SK-N-SH (cell line): ENCODE data around the gene TET2. TPM values are rescaled to one million over a fixed set of nuclear protein-coding genes. Genes with fewer than 3 reads are reported as not detected.

Experiments used
- CTCF ChIA-PET: fragments of 300-600, 350-600 bp; formaldehyde crosslinking; extraction: SDS; loops from one replicate; lab custom pipeline; 2021; lab: Yijun Ruan, JAX
- POLR2A ChIA-PET: fragments of 350-600 bp; sonication (Branson Sonifier 250); formaldehyde crosslinking; extraction: SDS; loops from one replicate; lab custom pipeline; 2020; ENCODE audit warnings: antibody characterized with exemption, inconsistent platforms; lab: Yijun Ruan, JAX
- DNase-seq: peaks from one replicate; pipeline ENCODE4 v3.0.0; 2012
- H2AFZ ChIP-seq: fragments of 200-600 bp; sonication (generic); 2 replicates; pipeline ENCODE4 v1.8.1; 2016; ENCODE audit warnings: antibody characterized with exemption, mild to moderate bottlenecking, low read depth
- H3F3A ChIP-seq: fragments of 200-600 bp; sonication (generic); replicated peaks from 2 replicates; pipeline ENCODE3; 2016; ENCODE audit warnings: antibody characterized with exemption, mild to moderate bottlenecking; ENCODE audit not compliant: insufficient read depth
- H3K27ac ChIP-seq, 2 experiments: fragments of 200-500 bp in 1 of 2; fragments of 200-600 bp in 1 of 2; sonication (Bioruptor generic) in 1 of 2; sonication (generic), shearing (Covaris generic) in 1 of 2; 2 replicates each; pipeline versions ENCODE4 v1.5.1 to v1.6.1; 2014 to 2016; ENCODE audit warnings: low read depth in 2 of 2, inconsistent platforms in 1 of 2, low read length in 1 of 2, mild to moderate bottlenecking in 1 of 2, mixed read lengths in 1 of 2
- H3K27me3 ChIP-seq: fragments of 200-600 bp; sonication (generic), shearing (Covaris generic); 2 replicates; pipeline ENCODE4 v1.6.1; 2016; ENCODE audit warnings: mixed run types; ENCODE audit not compliant: insufficient read depth
- H3K36me3 ChIP-seq, 2 experiments: fragments of 200-500 bp in 1 of 2; fragments of 200-600 bp in 1 of 2; sonication (Bioruptor generic) in 1 of 2; sonication (generic) in 1 of 2; replicated peaks in 1 of 2; 2 replicates each; pipeline versions ENCODE3 to v1.5.1; 2014 to 2016; ENCODE audit warnings: low read length in 1 of 2, mild to moderate bottlenecking in 1 of 2; ENCODE audit not compliant: insufficient read depth in 2 of 2, control insufficient read depth in 1 of 2
- H3K4me1 ChIP-seq, 2 experiments: fragments of 200-500 bp in 1 of 2; fragments of 200-600 bp in 1 of 2; sonication (Bioruptor generic) in 1 of 2; sonication (generic), shearing (Covaris generic) in 1 of 2; 2 replicates each; pipeline versions ENCODE4 v1.5.1 to v1.6.1; 2014 to 2016; ENCODE audit warnings: low read depth in 1 of 2, low read length in 1 of 2, mixed run types in 1 of 2; ENCODE audit not compliant: insufficient read depth in 2 of 2, control insufficient read depth in 1 of 2
- H3K4me2 ChIP-seq: fragments of 200-600 bp; sonication (generic), shearing (Covaris generic); 2 replicates; pipeline ENCODE4 v1.6.1; 2017; ENCODE audit warnings: mixed run types
- H3K4me3 ChIP-seq, 2 experiments: fragments of 200-500 bp in 1 of 2; fragments of 200-600 bp in 1 of 2; sonication (Bioruptor generic) in 1 of 2; sonication (generic), shearing (Covaris generic) in 1 of 2; 2 replicates each; pipeline versions ENCODE4 v1.5.1 to v1.8.1; 2014 to 2016; ENCODE audit warnings: low read depth in 2 of 2, inconsistent platforms in 1 of 2, low read length in 1 of 2, mild to moderate bottlenecking in 1 of 2, mixed read lengths in 1 of 2, moderate library complexity in 1 of 2
- H3K79me2 ChIP-seq: fragments of 200-600 bp; sonication (generic); 2 replicates; pipeline ENCODE4 v1.8.1; 2017; ENCODE audit warnings: mild to moderate bottlenecking; ENCODE audit not compliant: insufficient read depth
- H3K9ac ChIP-seq: fragments of 200-600 bp; sonication (generic); 2 replicates; pipeline ENCODE4 v1.6.1; 2017; ENCODE audit warnings: mixed run types
- H3K9me2 ChIP-seq: fragments of 200-600 bp; sonication (generic); 2 replicates; pipeline ENCODE4 v1.6.1; 2017; ENCODE audit warnings: mixed run types
- H3K9me3 ChIP-seq: fragments of 200-600 bp; sonication (generic); 2 replicates; pipeline ENCODE4 v1.6.1; 2017; ENCODE audit warnings: mixed run types, mild to moderate bottlenecking, moderate library complexity
- H4K20me1 ChIP-seq: fragments of 200-600 bp; sonication (generic); 2 replicates; pipeline ENCODE4 v1.6.1; 2017; ENCODE audit warnings: mild to moderate bottlenecking, mixed run types; ENCODE audit not compliant: insufficient read depth
- CTCF ChIP-seq: fragments of 200-600 bp; sonication (generic); IDR thresholded peaks from 2 replicates; pipeline ENCODE4 v1.6.1; 2017; ENCODE audit warnings: antibody characterized with exemption, mild to moderate bottlenecking, moderate library complexity
- GATA2 ChIP-seq: sonication (generic); formaldehyde crosslinking; IDR thresholded peaks from 2 replicates; pipeline ENCODE4 v1.5.0; 2020; ENCODE audit warnings: mild to moderate bottlenecking, missing genetic modification reagents
- POLR2AphosphoS5 ChIP-seq: IDR thresholded peaks from 2 replicates; pipeline ENCODE4 v1.6.1; 2012; ENCODE audit warnings: low read depth, low read length
- RAD21 ChIP-seq: IDR thresholded peaks from 2 replicates; pipeline ENCODE4 v1.6.1; 2012; ENCODE audit warnings: mild to moderate bottlenecking, low read length
- RCOR1 ChIP-seq: fragments of 150-350 bp; IDR thresholded peaks from 2 replicates; pipeline ENCODE4 v1.6.1; 2017; ENCODE audit warnings: antibody characterized with exemption, low read length
- SIN3A ChIP-seq: IDR thresholded peaks from 2 replicates; pipeline ENCODE4 v1.6.1; 2012; ENCODE audit warnings: low read depth, mild to moderate bottlenecking, low read length, moderate library complexity, borderline replicate concordance
- WGBS: methylation state at CpG from one replicate; pipeline ENCODE4 v1.1.6; 2017; ENCODE audit warnings: low lambda C conversion rate; 5-methylcytosine and 5-hydroxymethylcytosine counted together
- polyA plus RNA-seq, 3 experiments: library from polyadenylated mRNA; depleted of rRNA; stranded (reverse); fragments of >200 nt; gene quantifications; 2 replicates each; pipeline ENCODE4 v1.2.3, GENCODE V29; 2012
- TF ChIP-seq, protein P1 (sequence below): IDR thresholded peaks from 2 replicates; pipeline ENCODE4 v1.6.1; 2012; ENCODE audit warnings: mild to moderate bottlenecking, low read depth, low read length, moderate library complexity

Gene TET2
- polyA plus RNA-seq, 1 of the 3 experiments (the other 2 are of a cell fraction): 3.5 TPM

- Histone ChIP-seq H4K20me1 (peaks cover 23% of the 10 kb centered on the region; the same call in 1 of the 2 replicates), H3K27ac (no peak overlapping the region), H3K9ac (no peak overlapping the region), H3K9me3 (no peaks in the 10 kb centered on the region), H2AFZ (no peak overlapping the region), H3K36me3 (peaks cover 0 to 20% of the 10 kb centered on the region in 2 experiments), H3K4me1 (no peaks in the 10 kb centered on the region; a peak in 1 of 4 replicates), H3F3A (no peaks in the 10 kb centered on the region), H3K4me3 (no peak overlapping the region), H3K27me3 (no peaks in the 10 kb centered on the region), H3K79me2 (peaks cover 74% of the 10 kb centered on the region), H3K4me2 (no peak overlapping the region), H3K9me2 (no peaks in the 10 kb centered on the region)
- ChIA-PET CTCF (no interaction called here), POLR2A (no interaction called here)
- TF ChIP-seq SIN3A (no peak), RAD21 (no peak)
- TF ChIP-seq, protein P1, sequence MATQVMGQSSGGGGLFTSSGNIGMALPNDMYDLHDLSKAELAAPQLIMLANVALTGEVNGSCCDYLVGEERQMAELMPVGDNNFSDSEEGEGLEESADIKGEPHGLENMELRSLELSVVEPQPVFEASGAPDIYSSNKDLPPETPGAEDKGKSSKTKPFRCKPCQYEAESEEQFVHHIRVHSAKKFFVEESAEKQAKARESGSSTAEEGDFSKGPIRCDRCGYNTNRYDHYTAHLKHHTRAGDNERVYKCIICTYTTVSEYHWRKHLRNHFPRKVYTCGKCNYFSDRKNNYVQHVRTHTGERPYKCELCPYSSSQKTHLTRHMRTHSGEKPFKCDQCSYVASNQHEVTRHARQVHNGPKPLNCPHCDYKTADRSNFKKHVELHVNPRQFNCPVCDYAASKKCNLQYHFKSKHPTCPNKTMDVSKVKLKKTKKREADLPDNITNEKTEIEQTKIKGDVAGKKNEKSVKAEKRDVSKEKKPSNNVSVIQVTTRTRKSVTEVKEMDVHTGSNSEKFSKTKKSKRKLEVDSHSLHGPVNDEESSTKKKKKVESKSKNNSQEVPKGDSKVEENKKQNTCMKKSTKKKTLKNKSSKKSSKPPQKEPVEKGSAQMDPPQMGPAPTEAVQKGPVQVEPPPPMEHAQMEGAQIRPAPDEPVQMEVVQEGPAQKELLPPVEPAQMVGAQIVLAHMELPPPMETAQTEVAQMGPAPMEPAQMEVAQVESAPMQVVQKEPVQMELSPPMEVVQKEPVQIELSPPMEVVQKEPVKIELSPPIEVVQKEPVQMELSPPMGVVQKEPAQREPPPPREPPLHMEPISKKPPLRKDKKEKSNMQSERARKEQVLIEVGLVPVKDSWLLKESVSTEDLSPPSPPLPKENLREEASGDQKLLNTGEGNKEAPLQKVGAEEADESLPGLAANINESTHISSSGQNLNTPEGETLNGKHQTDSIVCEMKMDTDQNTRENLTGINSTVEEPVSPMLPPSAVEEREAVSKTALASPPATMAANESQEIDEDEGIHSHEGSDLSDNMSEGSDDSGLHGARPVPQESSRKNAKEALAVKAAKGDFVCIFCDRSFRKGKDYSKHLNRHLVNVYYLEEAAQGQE: no peak
- 93% methylated on average over 1 of the region's 1 CpG for WGBS
- DNase-seq: no peak
Measured at GRCh38 chr4:105171912-105172311, 25.2 kb downstream of the TET2 start.

- Histone ChIP-seq H3K4me1 (no peaks in the 10 kb centered on the region; a peak in 1 of 4 replicates), H3K27ac (no peak overlapping the region), H3K4me2 (no peak overlapping the region), H3K4me3 (no peak overlapping the region), H3K9me2 (no peaks in the 10 kb centered on the region), H2AFZ (no peak overlapping the region), H3F3A (no peaks in the 10 kb centered on the region), H3K36me3 (peaks cover 0 to 13% of the 10 kb centered on the region in 2 experiments), H3K9ac (no peak overlapping the region), H4K20me1 (peaks cover 23% of the 10 kb centered on the region; the same call in 1 of the 2 replicates), H3K27me3 (no peaks in the 10 kb centered on the region), H3K9me3 (no peaks in the 10 kb centered on the region), H3K79me2 (peaks cover 53% of the 10 kb centered on the region)
- TF ChIP-seq RCOR1: no peak
- no peak for TF ChIP-seq POLR2AphosphoS5
- no peak for TF ChIP-seq CTCF
- TF ChIP-seq GATA2 (CRISPR knock-in tag): no peak
- ChIA-PET POLR2A (no interaction called here), CTCF (no interaction called here)
- 97% methylated on average over 2 of the region's 2 CpGs for WGBS
- DNase-seq: no peak
Measured at GRCh38 chr4:105174098-105174497, 27.4 kb downstream of the TET2 start.
